CD4-positive, alpha-beta T cell treated with Interleukin-1 beta for 1 hour (primary cell): ENCODE data around the gene ADAM21.
"Not testable (repeated sequence)": the region's sequence is repeated elsewhere in the genome, so short reads cannot be mapped to it uniquely, and the experiment has no call there.

Experiments used
- DNase-seq, 2 donors: peaks; one replicate each; pipeline ENCODE4 v3.0.0-alpha.2; 2020 to 2022

Gene ADAM21

DNA sequence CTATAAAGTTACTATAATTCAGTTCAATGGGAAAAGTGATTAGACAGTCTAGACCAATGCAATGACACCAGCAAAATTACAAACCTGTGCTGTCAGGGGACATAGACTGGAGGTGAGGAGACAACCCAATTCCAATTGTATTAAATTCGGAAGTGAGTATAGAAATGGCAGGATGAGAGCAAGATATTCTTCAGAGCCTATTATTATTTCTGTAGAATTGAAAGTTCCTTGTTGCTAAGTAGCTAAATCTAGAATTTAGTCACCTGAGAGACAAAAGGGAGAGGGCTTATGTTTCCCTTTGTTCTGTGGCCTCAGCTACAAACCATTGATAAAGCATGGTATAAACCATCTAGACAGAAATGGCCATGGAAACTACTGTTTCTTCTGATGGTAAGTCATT is at the start of gene ADAM21:
Gene ADAM21, plus strand, starts transcription at position 301 of the 400 bp plus-strand sequence. CDS start 5,326 bp downstream, outside the sequence.
- DNase-seq, result no peak

DNA sequence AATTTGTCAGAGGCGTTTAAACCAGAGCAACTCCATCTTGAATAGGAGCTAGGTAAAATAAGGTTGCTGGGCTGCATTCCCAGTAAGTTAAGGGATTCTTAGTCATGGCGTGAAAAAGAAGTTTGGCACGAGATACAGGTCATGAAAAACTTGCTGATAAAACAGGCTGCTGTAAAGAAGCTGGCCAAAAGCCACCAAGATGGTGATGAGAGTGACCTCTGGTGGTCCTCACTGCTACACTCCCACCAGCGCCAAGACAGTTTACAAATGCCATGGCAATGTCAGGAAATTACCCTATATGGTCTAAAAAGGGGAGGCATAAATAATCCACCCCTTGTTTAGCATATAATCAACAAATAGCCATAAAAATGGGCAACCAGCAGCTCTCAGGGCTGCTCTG is 48.6 kb upstream of the ADAM21 start:
- not testable (repeated sequence) for DNase-seq

DNA sequence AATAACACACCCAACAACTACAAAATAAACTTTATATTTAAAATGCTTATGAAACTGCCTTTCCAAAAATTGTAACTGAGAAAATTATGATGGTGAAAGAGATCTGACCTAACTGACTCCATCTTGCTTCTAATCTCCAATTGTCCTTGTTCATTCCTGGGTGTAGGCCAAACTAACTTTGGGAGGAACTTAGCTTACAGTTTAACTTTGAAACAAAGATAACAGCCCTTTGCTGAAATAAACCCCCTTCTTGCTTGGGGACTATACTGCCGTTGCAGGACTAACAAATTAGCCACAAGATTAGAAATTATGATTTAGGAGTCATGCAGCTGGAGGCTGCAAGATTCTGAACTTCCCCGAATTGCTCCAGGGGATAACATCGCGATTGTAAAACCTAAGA is 45.8 kb upstream of the ADAM21 start:
- DNase-seq, result not testable (repeated sequence)

DNA sequence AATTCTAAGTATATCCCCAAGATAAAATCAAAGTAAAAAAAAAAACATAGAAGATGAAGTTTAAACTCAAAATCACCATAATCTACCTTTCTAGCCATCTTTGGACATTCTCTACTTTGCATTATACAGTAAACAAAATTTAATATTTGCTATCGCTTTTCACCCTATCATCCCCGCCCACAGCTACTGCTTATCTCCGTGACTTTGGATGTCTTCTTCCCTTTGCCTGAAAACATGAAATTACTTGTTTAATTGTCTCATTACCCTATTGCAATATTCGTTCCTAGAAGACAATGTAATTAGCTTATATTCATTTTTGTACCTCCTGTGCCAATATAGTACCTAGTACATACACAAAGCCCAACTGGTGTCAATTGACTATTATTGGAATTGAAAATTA is 44.4 kb upstream of the ADAM21 start:
- DNase-seq, result no peak

DNA sequence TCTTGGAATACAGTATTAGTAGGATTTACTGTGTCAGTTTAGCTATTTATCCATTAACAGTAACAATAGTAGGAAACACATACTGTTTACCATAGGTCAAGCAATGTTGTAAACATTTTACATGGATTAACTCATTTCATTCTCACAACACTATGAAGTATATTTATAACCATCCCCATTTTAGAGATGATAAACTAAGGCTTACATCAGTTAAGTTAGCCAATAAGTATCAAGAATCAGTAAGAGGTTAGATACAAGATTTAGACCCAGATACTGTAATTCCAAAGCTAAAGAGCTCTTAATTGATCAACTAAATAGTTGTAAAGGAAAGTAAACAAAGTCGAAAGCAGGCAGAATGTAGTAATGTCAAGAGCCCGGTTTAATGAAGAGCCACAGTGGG is 36.2 kb upstream of the ADAM21 start:
- no peak for DNase-seq

DNA sequence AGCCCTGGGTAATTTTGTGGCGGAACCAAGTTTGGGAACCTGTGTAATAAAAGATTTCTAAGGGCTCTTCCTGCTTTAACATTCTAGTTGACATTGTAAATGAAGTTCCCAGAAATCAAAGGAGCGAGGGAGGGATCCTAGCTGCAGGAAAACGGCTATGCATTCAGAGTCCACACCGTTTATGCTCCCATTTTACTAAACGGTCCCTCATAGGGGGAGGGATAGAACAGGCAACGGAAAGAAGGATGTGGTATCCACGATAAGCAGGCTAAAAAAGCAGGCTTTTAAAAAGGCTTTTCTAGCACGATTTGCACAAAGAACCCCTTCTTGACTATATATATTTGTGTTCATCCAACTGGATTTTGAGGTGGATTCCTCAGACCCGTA is 35.6 kb upstream of the ADAM21 start:
- no peak for DNase-seq

DNA sequence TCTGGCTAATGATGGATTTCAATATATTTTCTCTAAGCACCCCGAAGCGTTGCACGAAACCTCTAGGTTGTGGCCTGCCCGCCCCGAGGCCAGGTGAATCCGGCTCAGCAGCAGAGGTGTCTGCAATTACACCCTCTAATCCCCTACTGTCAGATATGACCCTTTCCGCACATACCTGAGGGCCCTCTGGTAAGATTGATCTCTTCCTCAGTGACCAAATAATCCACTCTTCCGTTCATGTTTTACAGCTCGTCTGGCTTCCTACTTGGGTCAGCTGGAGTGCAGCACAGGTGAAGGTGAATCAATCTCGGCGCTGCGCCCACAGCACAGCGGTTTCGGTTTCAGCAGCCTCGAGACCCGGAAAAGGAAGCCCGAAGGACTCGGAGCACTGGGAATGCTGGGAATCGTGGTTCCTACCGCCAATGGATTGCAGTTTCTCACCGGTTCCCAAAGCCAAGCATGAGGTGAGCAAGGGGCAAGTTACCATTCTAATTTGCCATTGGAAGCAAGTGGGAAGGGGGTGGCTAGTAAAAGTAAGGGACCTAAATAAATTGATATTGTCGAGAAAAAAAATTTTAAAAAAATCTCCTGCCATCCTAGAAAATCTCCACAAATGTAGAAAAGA is 35.1 kb upstream of the ADAM21 start, which contains the start of gene SYNJ2BP:
Gene SYNJ2BP, minus strand, starts transcription at position 366 of the 625 bp plus-strand sequence. Its CDS starts 127 bp downstream, at position 239.
- peak; percentile 47 to 51 for DNase-seq

DNA sequence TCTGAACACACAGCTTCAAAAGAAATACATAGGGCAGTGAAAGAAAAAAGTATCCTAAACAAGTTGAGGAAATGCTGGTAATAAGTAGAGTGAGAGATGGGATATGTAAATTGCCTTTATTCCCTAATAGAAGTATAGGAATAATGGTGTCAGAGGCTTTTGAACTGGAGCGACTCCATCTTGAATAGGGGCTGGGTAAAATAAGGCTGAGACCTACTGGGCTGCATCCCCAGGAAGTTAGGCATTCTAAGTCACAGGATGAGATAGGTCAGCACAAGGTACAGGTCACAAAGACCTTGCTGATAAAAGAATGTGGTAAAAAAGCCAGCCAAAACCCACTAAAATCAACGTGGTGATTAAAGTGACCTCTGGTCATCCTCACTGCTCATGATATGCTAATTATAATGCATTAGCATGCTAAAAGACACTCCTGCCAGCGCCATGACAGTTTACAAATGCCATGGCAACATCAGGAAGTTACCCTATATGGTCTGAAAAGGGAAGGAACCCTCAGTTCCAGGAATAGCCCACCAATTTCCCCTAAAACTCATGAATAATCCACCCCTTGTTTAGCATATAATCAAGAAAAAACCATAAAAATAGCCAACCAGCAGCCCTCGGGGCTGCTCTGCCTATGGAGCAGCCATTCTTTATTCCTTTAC is 32.6 kb upstream of the ADAM21 start:
- not testable (repeated sequence) for DNase-seq

DNA sequence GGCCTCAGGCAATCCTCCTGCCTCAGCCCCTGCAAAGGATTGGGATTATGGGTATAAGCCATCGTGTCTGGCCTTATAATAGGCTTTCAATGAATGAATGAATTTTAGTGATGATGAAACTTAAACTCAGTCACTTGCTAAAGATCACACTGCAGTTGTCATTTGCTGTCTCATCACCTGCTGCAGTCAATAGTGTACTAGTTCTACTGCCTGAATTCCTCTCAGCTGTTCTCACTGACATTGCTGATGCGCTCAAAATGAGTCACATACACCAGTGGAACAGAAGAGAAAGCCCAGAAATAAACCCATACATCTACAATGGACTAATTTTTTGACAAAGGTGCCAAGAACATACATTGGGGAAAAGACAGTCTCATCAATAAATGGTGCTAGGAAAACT is 29.4 kb upstream of the ADAM21 start:
- DNase-seq, result no peak

DNA sequence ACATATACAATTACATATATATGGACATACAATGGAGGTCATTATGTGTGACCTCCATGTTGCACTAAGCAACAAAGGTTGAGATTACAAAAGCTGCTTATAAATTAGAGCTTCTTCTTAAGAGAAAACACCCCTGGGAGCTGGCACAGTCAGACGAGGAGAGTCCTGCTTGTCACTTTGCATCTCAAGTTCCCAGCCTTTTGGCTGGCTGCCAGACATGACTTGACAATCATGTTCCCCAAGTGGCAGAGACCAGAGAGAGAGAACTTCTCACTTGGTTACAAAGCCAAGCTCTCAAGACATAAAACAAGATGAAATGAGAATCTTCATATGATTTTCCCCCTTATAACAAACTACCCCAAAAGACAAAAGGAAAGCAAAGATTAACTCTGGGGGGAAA is 26.6 kb upstream of the ADAM21 start:
- no peak for DNase-seq

DNA sequence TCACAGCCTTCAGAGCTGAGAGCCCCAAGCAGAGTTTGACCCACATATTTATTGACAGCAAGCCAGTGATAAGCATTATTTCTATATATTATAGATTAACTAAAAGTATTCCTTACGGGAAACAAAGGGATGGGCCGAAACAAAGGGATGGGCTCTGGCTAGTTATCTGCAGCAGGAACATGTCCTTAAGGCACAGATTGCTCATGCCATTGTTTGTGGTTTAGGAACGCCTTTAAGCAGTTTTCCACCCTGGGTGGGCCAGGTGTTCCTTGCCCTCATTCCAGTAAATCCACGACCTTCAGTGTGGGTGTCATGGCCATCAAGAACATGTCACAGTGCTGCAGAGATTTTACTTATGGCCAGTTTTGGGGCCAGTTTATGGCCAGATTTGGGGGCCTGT is 25.4 kb upstream of the ADAM21 start:
- DNase-seq, result not testable (repeated sequence)

DNA sequence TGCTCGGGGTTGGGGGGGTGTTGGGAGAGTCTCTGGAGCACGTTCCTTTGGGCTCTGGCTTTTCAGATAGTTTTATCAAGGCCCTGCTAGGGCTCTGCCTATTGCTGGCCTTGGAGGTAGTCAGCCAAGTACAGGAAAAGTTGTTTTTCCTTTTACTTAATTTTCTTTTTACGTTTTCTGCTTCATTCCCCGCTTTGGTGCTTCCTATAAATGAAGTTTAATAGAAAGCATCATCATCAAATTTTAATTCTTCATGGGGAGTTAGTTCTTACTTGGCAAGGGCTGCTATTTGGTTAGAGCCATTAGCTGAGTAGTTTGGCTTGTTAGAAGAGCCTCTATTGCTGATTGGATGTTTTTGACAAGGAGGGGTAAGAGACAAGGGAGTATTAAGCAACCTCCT is 15.1 kb upstream of the ADAM21 start:
- DNase-seq, result no peak

DNA sequence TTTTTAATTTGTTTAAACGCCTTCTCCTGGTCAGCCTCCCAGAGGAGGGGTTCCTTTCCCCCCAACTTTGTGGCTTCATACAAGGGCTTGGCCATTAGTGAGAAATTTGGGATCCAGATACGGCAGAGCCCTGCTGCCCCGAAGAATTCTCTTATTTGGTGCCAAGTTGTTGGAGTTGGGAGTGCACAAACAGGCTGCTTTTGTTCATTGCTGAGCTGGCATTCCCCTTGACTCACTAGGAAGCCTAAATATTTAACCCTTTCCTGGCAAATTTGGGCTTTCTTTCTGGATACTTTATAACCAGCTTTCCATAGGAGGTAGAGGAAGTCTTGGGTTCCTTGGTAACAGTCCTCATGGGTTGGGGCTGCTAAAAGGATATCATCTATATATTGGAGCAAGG is 10.3 kb upstream of the ADAM21 start:
- no peak for DNase-seq

DNA sequence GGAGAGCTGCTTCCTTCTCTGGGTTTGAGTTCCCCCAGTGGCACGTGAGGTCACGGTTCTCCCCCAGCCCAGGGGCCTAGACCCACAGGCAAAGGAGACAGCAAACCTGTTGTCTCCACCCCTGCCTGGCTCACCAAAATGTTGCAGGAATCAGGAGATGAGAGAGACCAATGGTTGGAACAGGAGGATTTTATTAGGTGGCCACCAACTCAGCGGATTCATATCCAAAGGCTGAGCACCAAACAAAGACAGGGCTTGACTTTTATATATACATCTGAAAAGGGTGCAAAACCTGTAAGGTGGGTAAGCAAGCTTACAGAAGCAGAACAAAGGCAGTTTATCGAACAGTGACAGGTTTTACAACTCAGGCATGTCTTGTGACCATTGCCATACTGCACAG is 9.2 kb upstream of the ADAM21 start:
- DNase-seq, result no peak

DNA sequence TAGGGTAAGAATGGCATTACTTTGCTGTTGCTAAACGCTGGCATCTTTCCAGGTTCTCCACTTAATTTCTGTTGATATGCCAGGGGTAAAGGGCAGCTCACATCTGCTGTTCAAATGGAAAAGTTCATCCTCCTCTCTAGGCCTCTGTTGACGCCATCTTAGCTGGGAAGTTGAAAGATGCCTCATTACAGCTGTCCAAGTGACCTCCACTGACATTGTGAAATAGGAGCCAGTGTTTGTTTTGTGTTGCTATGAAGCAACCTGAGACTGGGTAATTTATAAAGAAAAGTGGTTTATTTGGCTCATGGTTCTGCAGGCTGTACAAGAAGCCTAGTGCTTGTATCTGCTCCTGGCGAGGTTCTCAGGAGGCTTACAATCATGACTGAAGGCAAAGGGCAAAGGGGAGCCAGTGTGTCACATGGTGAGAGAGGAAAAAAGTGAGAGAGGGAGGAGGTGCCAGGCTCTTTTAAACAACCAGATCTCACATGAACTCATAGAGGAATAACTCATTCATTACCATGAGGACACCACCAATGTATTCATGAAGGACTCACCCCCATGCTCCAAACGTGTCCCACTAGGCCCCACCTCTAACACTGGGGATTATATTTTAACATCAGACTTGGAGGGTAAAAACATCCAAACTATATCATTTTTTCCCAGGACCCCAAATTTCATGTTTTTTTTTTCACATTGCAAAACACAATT is 3.2 kb upstream of the ADAM21 start:
- no peak for DNase-seq

DNA sequence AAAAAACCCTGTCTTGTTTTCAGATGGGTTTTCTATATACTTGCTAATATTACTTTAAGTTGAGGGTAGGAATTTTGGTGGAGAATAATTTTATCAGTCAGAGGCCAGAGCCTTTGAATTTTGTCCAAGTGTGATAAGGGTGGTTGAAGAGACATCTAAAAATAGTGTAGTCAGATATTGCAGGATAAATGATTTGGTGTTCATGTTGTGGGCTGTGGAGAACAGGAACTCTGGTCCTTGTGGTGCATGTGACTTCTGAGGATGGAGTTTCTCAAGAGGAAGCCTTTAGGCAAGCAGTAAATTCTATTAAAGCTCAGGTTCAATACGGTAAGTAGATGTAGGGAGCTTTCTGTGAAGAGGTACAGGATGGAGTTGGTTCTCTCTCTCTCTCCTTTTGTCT is 2.8 kb downstream of the ADAM21 start:
- no peak for DNase-seq

DNA sequence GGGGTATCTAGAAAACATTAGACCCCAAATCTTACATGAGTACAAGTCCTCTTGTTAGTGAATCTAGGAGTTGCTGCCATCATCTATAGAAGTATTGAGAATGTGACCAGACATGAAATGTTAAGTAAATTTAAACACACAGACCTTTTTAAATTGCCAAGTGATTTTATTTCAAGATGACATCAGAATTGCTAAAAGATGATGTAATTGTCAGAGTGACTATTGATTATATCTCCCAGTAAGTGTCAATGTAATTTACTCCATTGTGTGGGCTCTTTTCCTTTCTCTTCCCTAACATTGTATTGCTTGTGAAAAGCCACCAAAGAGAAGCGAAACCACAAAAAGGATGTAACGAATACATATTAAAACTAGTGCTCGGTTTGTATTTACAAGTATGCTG is 16.8 kb downstream of the ADAM21 start:
- DNase-seq, result no peak

DNA sequence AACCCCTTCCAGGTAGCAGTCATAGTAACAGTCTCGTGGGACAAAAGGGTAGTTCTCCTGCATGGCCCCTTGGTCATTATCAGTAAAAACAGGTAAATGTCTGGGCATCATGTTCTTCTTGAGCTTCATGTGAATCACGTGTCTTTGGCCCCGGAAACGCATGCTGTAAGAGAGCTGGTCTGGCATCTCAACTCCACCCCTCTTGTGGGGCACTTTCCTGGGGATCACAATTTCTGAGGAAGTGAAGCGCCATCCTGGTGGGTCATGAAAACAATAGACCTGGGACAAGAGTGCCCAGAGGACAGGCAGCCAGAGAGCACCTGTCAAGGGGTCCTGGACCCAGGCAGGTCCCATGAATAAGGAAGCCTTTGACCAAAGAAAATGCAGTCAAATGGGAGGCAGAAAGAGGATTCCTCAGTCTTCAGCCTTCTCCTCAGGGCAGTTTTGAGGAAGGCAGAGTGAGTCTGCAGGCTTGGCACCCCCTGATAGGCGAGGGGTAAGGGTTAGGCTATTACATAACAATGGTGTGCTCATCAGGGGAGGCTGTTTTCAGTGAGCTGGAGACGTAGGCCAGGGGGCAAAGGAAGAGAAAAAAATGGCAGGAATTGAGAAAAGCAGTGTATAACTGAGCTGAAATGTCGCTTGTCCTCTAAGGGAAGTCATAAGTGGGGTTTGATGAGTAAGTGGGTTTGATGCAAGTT is 19.0 kb downstream of the ADAM21 start:
- not testable (repeated sequence) for DNase-seq

DNA sequence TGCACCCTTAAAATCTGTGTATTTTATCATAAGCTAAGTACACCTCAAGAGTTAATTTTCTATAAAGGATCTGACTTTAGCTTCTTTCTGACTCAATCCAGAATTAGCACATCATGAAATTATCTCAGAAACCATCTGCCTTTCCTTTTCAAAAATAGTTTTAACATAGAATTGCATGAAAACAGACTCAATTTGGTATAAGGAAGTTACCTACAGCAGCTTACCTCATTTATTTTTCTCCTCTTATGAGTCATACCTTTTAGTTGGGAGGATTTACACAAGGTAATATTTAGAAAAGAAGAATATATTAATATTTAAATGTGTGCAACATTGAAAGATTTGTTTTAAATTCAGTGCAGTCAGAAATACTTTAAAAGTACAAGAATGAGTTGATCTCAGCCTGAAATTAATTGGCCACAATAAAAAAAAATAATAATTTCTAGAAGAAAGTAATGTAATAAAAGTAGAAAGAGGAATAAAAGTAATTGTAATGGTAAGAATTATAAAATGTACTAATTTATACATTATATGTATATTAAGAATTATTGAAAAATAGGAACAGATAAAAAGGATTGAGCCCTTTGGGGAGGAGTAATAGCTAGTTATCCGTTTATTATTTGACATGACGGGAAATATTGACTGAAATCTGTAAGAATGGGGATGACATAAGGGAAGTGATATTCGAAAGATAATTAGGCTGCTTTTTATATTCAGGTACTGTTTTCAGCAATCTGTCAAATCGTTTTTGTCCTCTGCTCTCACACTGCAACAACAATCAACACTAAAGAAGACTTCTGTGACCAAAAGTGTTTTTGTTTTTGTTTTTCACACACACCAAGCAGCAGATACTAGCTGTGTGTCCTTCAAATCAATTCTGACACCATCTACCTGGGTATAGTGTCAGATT is 20.5 kb downstream of the ADAM21 start:
- DNase-seq, result no peak

DNA sequence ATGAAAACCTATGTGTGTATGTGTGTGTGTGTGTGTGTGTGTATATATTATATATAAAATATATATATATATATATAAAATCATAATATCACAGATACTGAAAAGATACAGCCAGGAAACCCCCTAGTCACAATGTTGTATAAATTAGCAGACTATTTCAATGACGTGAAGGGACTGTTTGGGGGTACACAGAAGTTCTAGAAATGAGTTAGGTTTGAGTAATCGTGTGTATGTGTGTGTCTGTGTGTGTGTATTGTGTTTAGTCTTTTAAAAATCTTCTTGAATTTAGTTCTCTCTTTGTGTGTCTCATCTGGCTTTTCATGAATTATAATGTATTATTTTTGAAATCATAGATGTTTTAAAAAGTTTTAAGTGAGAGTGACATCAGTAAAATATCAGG is 21.9 kb downstream of the ADAM21 start:
- DNase-seq, result no peak

DNA sequence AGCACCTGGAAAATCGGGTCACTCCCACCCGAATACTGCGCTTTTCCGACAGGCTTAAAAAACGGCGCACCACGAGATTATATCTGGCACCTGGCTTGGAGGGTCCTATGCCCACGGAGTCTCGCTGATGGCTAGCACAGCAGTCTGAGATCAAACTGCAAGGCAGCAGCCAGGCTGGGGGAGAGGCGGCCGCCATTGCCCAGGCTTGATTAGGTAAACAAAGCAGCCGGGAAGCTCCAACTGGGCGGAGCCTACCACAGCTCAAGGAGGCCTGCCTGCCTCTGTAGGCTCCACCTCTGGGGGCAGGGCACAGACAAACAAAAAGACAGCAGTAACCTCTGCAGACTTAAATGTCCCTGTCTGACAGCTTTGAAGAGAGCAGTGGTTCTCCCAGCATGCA is 23.5 kb downstream of the ADAM21 start:
- not testable (repeated sequence) for DNase-seq

DNA sequence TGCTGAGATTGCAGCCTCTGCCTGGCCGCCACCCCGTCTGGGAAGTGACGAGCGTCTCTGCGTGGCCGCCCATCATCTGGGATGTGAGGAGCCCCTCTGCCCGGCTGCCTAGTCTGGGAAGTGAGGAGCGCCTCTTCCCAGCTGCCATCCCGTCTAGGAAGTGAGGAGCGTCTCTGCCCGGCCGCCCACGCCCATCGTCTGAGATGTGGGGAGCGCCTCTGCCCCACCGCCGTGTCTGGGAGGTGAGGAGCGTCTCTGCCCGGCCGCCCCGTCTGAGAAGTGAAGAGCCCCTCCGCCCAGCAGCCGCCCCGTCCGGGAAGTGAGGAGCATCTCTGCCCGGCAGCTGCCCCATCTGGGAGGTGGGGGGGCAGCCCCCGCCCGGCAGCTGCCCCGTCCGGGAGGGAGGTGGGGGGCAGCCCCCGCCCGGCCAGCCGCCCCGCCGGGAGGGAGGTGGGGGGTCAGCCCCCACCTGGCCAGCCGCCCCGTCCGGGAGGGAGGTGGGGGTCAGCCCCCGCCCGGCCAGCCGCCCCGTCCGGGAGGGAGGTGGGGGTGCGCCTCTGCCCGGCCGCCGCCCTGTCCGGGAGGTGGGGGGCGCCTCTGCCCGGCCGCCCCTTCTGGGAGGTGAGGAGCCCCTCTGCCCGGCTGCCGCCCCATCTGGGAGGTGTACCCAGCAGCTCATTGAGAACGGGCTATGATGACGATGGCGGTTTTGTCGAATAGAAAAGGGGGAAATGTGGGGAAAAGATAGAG is 25.6 kb downstream of the ADAM21 start:
- DNase-seq, result not testable (repeated sequence)
